ES-I3 (cell line): Measurements from ENCODE around the gene NPDC1.
A peak's percentile ranks its signal among the peaks of the same experiment; 100 is the strongest.

Source experiments
- H3K36me3 ChIP-seq: 2 replicates; pipeline ENCODE4 v1.6.1; 2013; ENCODE audit warnings: mild to moderate bottlenecking, low read length, control low read depth, moderate library complexity; ENCODE audit not compliant: insufficient read depth
- H3K4me1 ChIP-seq: 2 replicates; pipeline ENCODE4 v1.6.1; 2013; ENCODE audit warnings: mild to moderate bottlenecking, control low read depth, low read length; ENCODE audit not compliant: insufficient read depth
- H3K9ac ChIP-seq: 2 replicates; pipeline ENCODE4 v1.6.1; 2013; ENCODE audit warnings: low read depth, mild to moderate bottlenecking, low read length, moderate library complexity
- H3K9me3 ChIP-seq: 2 replicates; pipeline ENCODE4 v1.6.1; 2013; ENCODE audit warnings: mild to moderate bottlenecking, low read length, moderate library complexity; ENCODE audit not compliant: control insufficient read depth, insufficient read depth

The NPDC1 gene

GRCh38 chr9:137031904-137032640, 13.9 kb downstream of the NPDC1 start, which contains the start of gene FUT7:
Gene FUT7 (minus strand): TSS chr9:137032088. CDS start chr9:137031991, 97 bp downstream.
- H3K9ac ChIP-seq: no peak within 1 kb of the TSS
- no peaks in the 10 kb centered on the region; the same call in 1 of the 2 replicates for H3K4me1 ChIP-seq
- no peaks in the 10 kb centered on the region for H3K36me3 ChIP-seq
- no peaks in the 10 kb centered on the region for H3K9me3 ChIP-seq

DNA sequence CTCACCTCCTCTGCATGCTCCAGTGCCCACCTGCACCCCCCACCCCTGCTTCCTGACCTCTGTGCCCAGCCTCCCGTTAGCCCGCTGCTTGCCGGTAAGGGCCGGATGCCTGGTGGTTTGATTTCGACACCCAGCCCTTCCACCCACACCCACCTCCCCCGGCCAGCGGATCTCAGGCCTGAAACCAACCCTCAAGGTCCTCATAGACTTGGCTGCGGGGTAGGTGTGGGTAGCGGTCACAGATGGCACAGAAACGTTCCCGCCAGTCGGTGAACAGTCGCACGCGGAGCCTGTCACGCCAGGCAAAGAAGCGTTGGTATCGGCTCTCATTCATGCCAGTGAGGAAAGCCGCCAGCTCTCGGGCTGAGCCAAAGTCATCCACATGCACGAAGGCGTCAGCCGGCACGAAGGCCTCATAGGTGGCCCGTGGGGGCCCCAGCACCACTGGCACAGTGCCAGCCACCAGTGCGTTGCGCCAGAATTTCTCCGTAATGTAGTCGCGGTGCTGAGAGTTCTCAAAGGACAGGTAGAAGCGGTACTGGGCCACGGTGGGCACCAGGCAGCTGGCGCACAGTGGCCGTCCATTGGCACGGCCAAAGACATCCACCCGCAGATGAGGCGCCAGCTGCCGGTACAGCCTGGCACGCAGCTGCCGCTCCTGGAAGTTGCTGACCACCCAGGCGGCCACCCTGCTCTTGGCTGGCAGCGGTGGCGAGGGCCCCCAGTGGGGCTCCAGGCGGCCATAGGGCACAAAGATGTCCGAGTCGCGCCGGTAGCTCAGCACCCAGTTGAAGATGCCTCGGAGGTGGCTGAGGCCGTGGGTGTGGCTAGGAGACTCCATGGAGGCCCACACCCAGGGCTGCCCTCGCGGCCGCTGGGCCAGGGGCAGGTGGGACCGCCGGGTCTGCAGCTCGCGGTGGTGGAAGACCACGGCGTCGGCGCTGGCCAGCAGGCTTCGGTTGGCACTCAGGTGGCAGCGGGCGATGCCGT, 15.1 kb downstream of the NPDC1 start:
- Histone ChIP-seq H3K9me3 (no peaks in the 10 kb centered on the region), H3K36me3 (no peaks in the 10 kb centered on the region), H3K4me1 (no peaks in the 10 kb centered on the region; the same call in 1 of the 2 replicates), H3K9ac (no peak overlapping the region)

GRCh38 chr9:137030006-137030405, 16.0 kb downstream of the NPDC1 start:
- Histone ChIP-seq H3K9me3 (no peaks in the 10 kb centered on the region), H3K9ac (no peak overlapping the region), H3K4me1 (no peaks in the 10 kb centered on the region; the same call in 1 of the 2 replicates), H3K36me3 (no peaks in the 10 kb centered on the region)

DNA sequence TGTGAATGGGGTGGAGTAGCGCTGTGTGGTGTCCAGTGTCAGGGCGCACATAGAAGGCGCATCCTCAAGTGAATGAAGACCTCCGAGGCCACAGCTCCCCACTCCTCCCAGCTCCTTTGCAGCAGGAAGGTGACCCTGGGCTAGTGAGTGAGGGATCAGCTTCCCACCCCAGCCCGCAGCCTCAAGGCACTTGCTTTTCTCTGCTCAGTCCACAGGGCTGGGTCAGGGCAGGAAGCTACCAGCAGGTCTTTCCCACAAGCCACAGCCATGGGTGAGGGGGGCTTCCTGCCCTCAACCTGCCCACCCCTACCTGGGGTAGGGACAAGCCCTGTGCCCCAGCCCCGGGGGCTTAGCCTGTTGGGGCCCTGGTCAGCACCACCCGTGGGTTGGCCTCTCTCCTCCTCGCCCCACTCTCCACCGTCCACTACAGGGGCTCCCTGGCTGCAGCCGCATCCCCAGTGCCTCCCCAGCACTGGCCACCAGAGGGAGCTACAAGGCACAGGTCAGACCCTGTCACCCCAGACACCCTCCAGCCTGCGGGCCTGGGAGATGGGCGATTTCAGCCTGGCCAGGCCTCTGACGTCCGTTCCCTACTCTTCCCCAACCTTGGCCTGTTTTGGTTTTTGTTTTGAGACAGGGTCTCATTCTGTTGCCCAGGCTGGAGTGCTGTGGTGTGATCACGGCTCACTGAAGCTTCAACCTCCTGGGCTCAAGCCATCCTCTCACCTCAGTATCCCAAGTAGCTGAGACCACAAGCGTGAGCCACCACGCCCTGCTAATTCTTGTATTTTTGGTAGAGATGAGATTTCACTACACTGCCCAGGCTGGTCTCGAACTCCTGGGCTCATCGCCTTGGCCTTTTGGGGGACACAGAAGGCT, 16.7 kb downstream of the NPDC1 start:
- H3K9me3 ChIP-seq: no peaks in the 10 kb centered on the region
- H3K4me1 ChIP-seq: no peaks in the 10 kb centered on the region; the same call in 1 of the 2 replicates
- H3K36me3 ChIP-seq: no peaks in the 10 kb centered on the region
- peak overlapping the region; percentile 61; the same call in 1 of the 2 replicates for H3K9ac ChIP-seq

GRCh38 chr9:137028263-137029057, 17.5 kb downstream of the NPDC1 start:
- Histone ChIP-seq H3K36me3 (no peaks in the 10 kb centered on the region), H3K9me3 (no peaks in the 10 kb centered on the region), H3K4me1 (no peaks in the 10 kb centered on the region; the same call in 1 of the 2 replicates), H3K9ac (peak overlapping the region; percentile 61)

DNA sequence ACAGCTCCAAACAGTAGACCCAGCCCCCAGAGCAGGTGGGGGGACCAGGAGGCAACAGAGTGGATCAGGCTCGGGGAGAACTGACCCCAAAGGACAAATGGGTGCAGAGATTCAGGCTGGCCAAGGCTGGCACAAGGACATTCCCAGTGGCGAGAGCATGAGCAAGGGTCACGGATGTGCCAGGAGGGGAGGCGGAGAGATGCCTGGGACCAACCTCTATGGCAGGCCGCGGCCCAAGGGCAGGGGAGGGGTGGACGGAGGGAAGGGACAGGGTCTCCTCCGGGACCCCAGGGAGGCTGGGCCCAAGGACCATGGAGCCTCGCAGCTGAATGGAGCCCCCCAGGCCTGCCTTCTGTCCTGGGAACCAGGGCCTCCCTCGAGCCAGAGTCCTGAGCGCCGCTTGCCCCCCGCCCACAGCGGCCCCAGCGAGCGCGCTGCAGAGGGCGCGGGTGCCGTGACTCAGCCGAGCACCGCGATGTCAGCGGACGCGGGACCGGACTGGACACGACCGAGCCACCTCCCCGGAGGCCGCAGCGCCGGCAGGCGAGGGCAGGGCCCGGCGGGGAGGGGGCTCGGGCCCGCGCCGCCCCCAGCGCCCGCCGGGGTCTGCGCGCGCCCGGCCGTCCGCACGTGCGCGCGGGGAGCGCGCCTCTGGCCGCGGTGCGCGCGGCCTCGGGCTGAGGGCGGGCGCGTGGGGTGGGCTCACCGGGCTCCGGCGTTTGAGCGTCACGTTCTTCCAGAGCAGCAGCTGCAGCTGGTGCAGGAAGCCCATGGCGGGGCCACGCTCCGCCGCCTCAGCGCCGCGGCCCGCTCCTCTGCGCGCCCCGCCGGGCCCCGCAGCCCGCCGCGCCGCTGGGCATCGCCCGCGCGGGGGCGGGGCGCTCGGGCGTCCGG, 18.4 kb downstream of the NPDC1 start, which contains the start of gene ABCA2:
ABCA2 (minus strand) TSS at position 869 of the 894 bp plus-strand sequence; CDS start at position 772, 97 bp downstream.
- no peaks in the 10 kb centered on the region for H3K36me3 ChIP-seq
- H3K9ac ChIP-seq: peak within 1 kb of the TSS; percentile 61
- no peaks in the 10 kb centered on the region; the same call in 1 of the 2 replicates for H3K4me1 ChIP-seq
- no peaks in the 10 kb centered on the region for H3K9me3 ChIP-seq

DNA sequence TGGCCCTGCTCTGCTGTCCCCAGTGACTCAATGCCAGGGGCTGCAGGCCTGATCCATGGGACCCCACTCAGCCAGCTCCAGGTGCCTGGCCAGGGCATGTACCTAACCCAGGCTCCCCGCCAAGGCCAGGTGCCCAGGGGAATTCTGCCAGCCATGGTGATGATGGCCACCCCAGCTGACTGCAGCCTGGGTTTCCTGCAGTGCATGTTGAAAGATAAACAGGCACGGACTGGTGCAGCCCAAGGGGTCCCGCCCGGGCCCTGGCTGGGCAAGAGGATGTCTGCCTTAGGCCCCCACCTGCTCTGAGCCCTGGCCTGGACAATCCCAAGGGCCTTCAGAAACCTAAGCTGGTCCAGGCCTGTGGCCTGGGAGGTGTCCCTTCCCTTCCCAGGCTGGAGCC, 19.1 kb downstream of the NPDC1 start:
- no peaks in the 10 kb centered on the region for H3K36me3 ChIP-seq

GRCh38 chr9:137026384-137026783, 19.6 kb downstream of the NPDC1 start:
- Histone ChIP-seq H3K9me3 (no peaks in the 10 kb centered on the region), H3K4me1 (no peaks in the 10 kb centered on the region; the same call in 1 of the 2 replicates), H3K36me3 (no peaks in the 10 kb centered on the region), H3K9ac (no peak overlapping the region)

More for the DNA sequence above, 19.1 kb downstream of the NPDC1 start:
- Histone ChIP-seq H3K4me1 (no peaks in the 10 kb centered on the region; the same call in 1 of the 2 replicates), H3K9ac (no peak overlapping the region), H3K9me3 (no peaks in the 10 kb centered on the region)

DNA sequence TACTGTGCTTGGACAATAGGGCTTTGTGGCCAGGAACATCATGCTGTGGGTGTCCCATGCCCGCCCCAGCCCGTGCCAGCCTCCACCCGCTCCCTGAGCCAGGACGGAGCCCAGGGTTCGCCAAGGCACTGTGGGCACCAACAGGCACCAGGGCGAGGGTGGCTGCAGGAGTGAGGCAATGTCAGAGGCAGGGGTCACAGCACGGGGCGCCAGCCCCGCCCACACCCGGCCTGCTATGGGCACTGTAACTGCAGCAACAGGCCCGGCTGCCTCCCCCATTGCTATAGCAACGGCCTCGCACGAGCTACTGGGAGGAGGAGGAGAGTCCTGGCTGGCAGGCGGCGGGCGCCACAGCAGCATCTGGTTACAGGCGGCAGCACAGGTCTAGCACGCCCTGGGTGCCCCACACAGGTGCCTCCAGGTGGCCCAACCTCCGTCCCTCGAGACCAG, 20.4 kb downstream of the NPDC1 start:
- H3K4me1 ChIP-seq: no peaks in the 10 kb centered on the region; the same call in 1 of the 2 replicates
- H3K36me3 ChIP-seq: no peaks in the 10 kb centered on the region
- H3K9ac ChIP-seq: no peak overlapping the region
- no peaks in the 10 kb centered on the region for H3K9me3 ChIP-seq

DNA sequence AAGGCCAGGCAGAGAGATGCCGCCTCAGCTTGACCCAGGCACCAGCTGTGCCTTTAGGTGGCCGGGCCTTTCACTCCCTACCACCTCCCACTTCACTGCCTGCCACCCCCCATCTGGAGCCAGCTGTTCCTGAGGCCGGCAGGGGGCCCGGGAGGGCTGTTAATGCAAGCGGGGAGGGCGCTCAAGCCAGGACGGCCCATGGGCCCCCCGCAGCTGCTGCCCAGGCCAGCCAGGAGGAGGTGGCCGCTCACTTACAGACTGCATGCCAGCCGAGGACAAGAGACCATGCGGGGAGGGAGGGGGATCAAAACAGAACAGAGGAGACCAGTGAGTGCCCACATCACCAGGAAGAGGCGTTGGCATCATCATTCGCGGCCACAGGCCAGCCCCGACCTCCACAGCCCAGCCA, 22.4 kb downstream of the NPDC1 start:
- no peaks in the 10 kb centered on the region for H3K4me1 ChIP-seq

DNA sequence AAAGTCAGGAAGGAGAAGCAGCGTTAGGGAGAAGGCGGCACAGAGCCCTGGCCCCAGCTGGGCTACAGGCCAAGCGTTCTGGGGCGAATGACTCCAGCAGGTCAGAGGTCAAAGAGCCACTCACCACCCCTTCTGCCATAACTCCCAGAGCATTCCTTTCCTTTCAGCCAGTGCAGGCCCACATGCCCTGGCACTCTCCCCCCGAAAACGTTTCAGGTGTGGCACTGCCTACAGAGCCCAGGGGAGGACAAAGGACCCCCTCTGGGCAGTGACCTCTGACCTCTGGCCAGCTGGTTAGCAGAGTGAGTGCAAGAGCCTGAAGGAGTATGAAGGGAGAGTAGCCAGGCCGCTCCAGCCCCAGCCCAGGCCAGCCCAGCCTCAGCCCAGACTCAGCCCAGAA, 22.8 kb downstream of the NPDC1 start:
- H3K4me1 ChIP-seq: no peaks in the 10 kb centered on the region
- H3K9me3 ChIP-seq: no peaks in the 10 kb centered on the region
- H3K36me3 ChIP-seq: no peaks in the 10 kb centered on the region
- no peak overlapping the region for H3K9ac ChIP-seq

More for the DNA sequence above, 22.4 kb downstream of the NPDC1 start:
- H3K9me3 ChIP-seq: no peaks in the 10 kb centered on the region
- no peak overlapping the region for H3K9ac ChIP-seq
- no peaks in the 10 kb centered on the region for H3K36me3 ChIP-seq

- H3K9me3 ChIP-seq: no peaks in the 10 kb centered on the region
- H3K36me3 ChIP-seq: no peaks in the 10 kb centered on the region
- H3K4me1 ChIP-seq: no peaks in the 10 kb centered on the region
- no peak overlapping the region for H3K9ac ChIP-seq
Observed at GRCh38 chr9:137022662-137023008, 23.3 kb downstream of the NPDC1 start.
